NT2/D1 (cell line): ENCODE data around the gene NT5E.
"Not testable (repeated sequence)": the region's sequence is repeated elsewhere in the genome, so short reads cannot be mapped to it uniquely, and the experiment has no call there.

ENCODE experiments used
- DNase-seq: peaks from one replicate; pipeline ENCODE4 v3.0.0-alpha.2; 2011; ENCODE audit warnings: low read depth, low spot score
- H3K27me3 ChIP-seq: 2 replicates; pipeline ENCODE4 v1.6.0; 2011; ENCODE audit warnings: mild to moderate bottlenecking; ENCODE audit not compliant: insufficient read length, insufficient read depth
- H3K36me3 ChIP-seq: 2 replicates; pipeline ENCODE4 v1.6.1; 2011; ENCODE audit warnings: mild to moderate bottlenecking, low read length, mixed read lengths; ENCODE audit not compliant: insufficient read depth, insufficient read length
- H3K4me1 ChIP-seq: 2 replicates; pipeline ENCODE4 v1.5.1; 2011; ENCODE audit not compliant: insufficient read depth, insufficient read length
- H3K4me3 ChIP-seq: 2 replicates; pipeline ENCODE4 v1.5.1; 2011; ENCODE audit warnings: low read depth; ENCODE audit not compliant: insufficient read length
- H3K9ac ChIP-seq: 2 replicates; pipeline ENCODE4 v1.6.0; 2011; ENCODE audit warnings: low read depth; ENCODE audit not compliant: insufficient read length
- H3K9me3 ChIP-seq: 2 replicates; pipeline ENCODE4 v1.5.1; 2011; ENCODE audit warnings: mild to moderate bottlenecking, low read length; ENCODE audit not compliant: insufficient read depth
- SUZ12 ChIP-seq: IDR thresholded peaks from 2 replicates; pipeline ENCODE4 v1.6.1; 2011; ENCODE audit not compliant: insufficient read length, insufficient read depth; ENCODE audit errors: extremely low read depth
- YY1 ChIP-seq: IDR thresholded peaks from 2 replicates; pipeline ENCODE4 v1.6.1; 2011; ENCODE audit not compliant: insufficient read length, insufficient read depth
- ZNF274 ChIP-seq: IDR thresholded peaks from 2 replicates; pipeline ENCODE4 v1.6.1; 2011; ENCODE audit warnings: mild to moderate bottlenecking, low read depth, low read length

The NT5E gene

DNA sequence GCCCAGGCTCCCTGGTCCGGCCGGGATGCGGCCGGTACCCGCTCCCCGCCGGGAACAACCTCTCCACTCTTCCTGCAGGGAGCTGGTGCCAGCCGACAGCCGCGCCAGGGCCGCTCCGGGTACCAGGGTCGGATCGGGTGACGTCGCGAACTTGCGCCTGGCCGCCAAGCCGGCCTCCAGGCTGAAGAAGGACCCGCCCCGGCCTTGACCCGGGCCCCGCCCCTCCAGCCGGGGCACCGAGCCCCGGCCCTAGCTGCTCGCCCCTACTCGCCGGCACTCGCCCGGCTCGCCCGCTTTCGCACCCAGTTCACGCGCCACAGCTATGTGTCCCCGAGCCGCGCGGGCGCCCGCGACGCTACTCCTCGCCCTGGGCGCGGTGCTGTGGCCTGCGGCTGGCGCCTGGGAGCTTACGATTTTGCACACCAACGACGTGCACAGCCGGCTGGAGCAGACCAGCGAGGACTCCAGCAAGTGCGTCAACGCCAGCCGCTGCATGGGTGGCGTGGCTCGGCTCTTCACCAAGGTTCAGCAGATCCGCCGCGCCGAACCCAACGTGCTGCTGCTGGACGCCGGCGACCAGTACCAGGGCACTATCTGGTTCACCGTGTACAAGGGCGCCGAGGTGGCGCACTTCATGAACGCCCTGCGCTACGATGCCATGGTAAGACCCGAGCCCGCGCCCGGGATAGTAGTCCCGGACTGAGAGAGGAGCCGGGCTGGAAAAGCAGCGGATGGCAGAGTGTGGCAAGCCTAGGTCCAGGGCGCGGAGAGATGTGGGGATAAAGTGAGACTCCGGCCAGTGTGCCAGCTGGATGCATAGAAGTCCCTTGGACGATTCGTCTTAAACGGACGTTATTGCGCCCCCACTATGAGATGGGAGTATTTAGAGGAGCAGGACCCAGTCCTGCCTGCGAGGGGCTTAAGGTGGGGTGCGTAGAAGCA is at the start of gene NT5E:
TSS of gene NT5E (plus strand) at position 266 of the 942 bp plus-strand sequence. CDS start at position 323, 57 bp downstream.
- DNase-seq = no peak
- Histone ChIP-seq H3K9me3 (no peaks in the 10 kb centered on the region), H3K36me3 (no peaks in the 10 kb centered on the region), H3K9ac (peak within 1 kb of the TSS; percentile 58), H3K4me1 (no peaks in the 10 kb centered on the region), H3K4me3 (peak within 1 kb of the TSS; percentile 47), H3K27me3 (peaks cover 63% of the 10 kb centered on the region)
- TF ChIP-seq ZNF274 (no peak), SUZ12 (peak; percentile 44)

DNA sequence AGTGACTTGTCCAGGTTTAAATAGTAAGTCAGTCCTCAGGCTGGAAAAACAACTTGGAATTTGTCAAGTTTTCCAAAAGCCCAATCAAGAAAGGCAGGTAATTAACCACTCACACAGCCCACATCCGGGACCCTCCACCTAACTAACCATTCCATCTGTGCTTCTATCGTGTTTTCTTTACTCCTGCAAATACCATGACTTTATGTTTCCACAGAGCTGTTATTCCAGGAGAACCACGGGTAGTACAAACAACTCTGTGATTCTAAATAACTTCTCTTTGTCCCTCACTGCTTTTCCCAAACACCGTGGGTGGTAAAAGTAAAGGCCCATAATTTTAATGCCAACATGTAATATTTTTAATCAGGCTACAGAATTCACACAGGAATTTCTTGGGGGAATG is 49.6 kb upstream of the NT5E start:
- Histone ChIP-seq H3K9ac (no peak overlapping the region), H3K9me3 (no peaks in the 10 kb centered on the region), H3K4me3 (no peak overlapping the region), H3K4me1 (no peaks in the 10 kb centered on the region), H3K36me3 (no peaks in the 10 kb centered on the region), H3K27me3 (no peaks in the 10 kb centered on the region)
- TF ChIP-seq YY1 = no peak
- no peak for TF ChIP-seq ZNF274
- no peak for TF ChIP-seq SUZ12
- no peak for DNase-seq

DNA sequence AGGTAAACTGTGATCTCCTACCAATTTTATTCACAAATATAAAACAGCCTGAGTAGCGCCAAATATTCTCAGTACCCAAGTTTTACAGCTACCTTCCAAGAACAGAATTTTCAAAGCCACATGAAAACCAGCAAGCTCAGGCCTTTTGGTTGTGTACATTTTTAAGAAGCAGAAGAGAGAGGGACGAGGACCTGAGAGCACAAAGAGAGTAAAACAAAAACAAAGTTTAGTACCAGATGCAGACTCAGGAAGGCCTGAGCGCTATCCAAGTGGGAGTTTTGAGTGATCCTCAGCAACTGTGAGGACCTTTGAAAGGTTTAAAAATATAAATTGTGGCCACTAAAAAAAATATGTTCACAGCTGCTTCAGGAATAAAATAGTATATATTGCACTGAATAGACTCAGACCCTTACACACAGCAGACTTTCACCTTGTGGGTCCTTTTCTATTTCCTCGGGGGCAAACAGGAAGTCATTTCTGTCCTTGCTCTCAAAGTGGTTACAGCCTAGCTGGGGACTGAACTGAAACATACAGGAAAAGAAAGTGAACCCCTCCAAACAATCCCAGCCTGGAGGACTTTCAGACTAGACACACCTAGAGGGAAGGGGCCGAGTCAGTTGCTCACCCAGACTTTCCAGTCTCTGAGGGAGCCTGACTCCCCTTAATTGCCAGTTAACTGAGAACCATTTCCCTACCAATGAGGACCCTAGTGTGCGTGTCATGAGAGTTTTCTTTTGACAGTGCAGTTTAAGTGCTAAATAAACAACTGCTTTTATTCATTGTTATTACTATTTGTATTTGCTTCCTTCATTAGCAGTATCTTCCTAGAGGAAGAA is 48.5 kb upstream of the NT5E start:
- DNase-seq = no peak
- Histone ChIP-seq H3K36me3 (no peaks in the 10 kb centered on the region), H3K27me3 (no peaks in the 10 kb centered on the region), H3K9me3 (no peaks in the 10 kb centered on the region), H3K4me1 (peaks cover 2% of the 10 kb centered on the region), H3K4me3 (no peak overlapping the region), H3K9ac (no peak overlapping the region)
- TF ChIP-seq YY1 (no peak), SUZ12 (no peak), ZNF274 (no peak)

DNA sequence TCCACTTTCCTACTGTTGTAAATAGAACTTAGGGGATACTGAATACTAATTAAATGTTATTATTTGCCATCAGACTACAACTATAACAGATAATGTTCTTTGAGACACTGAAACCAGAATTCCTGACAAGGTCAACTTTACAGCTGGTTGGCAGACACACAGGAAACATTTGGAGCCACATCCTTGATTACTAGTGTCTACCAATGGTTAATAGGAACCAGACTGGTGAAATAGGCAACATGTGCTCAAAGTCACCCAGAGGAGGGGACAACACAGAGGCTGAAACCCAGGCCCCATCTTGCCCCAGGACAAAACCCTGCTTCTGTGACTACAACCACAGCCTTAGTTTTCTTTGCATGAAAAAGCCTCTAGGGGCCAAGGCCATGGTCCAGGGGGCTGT is 47.8 kb upstream of the NT5E start:
- no peak overlapping the region for H3K9ac ChIP-seq

DNA sequence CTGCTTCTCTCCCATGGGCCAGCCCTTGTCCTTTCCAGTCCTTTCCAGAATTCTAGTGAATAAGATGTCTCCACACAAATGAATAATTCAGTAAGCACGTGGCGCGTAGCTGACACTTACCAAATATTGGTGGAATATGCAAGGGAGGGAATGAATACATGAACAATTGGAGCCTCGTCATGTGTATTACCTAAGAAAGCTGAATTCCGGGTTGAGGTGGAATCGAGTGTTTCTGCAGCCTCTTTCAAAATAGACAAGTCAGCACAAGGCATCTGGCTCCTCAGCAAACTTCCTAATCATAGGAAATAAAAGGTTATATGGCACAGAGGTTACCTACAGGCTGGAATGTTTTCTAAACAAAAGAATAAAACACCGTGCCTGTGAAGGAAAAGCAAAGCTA is 47.0 kb upstream of the NT5E start:
- no peak for TF ChIP-seq SUZ12
- DNase-seq = no peak
- Histone ChIP-seq H3K27me3 (no peaks in the 10 kb centered on the region), H3K4me1 (peaks cover 2% of the 10 kb centered on the region), H3K4me3 (no peak overlapping the region), H3K9me3 (no peaks in the 10 kb centered on the region), H3K9ac (no peak overlapping the region), H3K36me3 (no peaks in the 10 kb centered on the region)

More for the DNA sequence above, 47.8 kb upstream of the NT5E start:
- no peak overlapping the region for H3K4me3 ChIP-seq
- H3K9me3 ChIP-seq = no peaks in the 10 kb centered on the region
- peaks cover 2% of the 10 kb centered on the region for H3K4me1 ChIP-seq
- no peaks in the 10 kb centered on the region for H3K27me3 ChIP-seq
- no peak for TF ChIP-seq ZNF274
- no peak for TF ChIP-seq YY1
- TF ChIP-seq SUZ12 = no peak
- H3K36me3 ChIP-seq = no peaks in the 10 kb centered on the region
- DNase-seq = no peak

DNA sequence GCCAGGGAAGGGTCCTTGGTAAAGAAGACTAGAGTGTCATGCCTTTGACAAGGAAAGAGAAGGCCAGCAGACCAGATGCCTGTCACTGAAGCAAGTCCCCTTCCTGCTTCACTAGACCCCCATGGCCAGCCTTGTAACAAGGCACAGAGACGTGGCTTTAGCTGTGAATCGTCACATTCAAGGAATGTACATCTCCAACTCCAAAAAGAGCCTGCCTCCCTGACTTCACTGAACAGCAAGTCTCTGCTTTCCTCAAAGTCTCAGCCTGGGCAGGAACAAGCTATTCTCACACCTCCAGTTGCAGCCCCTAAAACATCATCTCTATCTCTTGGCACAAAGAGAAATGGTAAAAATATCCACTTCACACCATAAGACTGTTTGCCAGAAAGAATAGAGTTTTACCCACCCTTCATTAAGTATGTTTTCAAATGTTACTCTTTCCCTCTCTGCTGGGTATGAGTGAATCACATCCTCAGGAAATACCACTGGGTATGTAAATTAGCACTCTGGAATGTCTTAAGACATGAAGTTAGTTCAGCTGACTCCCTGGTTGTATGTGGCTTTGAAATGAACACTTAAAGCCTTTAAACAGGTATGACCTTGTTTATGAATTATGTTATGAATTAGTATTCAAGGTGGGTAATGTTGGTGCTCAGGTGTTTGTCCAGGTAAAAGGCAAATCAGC is 46.4 kb upstream of the NT5E start:
- no peak overlapping the region for H3K4me3 ChIP-seq
- TF ChIP-seq SUZ12 (no peak), YY1 (no peak), ZNF274 (no peak)
- DNase-seq = peak; percentile 18
- no peak overlapping the region for H3K9ac ChIP-seq
- no peaks in the 10 kb centered on the region for H3K27me3 ChIP-seq
- H3K9me3 ChIP-seq = no peaks in the 10 kb centered on the region
- H3K36me3 ChIP-seq = no peaks in the 10 kb centered on the region
- H3K4me1 ChIP-seq = peaks cover 2% of the 10 kb centered on the region

DNA sequence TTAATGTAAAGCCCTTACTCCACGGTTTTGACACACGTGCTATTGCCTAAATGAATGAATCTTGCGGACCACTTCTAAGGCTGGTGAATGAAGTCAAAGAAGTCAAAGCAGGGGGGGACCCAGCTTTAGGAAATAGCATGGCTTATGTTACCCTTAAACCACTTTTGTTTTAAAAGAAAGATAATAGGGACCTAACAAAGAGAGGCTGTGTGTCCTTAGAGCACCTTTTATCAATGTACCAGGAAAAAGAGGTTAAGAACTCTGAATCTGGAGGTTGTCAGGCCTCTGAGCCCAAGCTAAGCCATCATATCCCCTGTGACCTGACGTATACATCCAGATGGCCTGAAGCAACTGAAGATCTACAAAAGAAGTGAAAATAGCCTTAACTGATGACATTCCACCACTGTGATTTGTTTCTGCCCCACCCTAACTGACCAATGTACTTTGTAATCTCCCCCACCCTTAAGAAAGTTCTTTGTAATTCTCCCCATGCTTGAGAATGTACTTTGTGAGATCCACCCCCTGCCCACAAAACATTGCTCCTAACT is 45.8 kb upstream of the NT5E start:
- H3K4me3 ChIP-seq, H3K9me3 ChIP-seq, H3K4me1 ChIP-seq, H3K36me3 ChIP-seq, DNase-seq, H3K27me3 ChIP-seq, H3K9ac ChIP-seq: not testable (repeated sequence)
